Neuronal stem cell (in vitro differentiated cells): ENCODE results near the gene ZNF232. TPM values are rescaled to one million over a fixed set of nuclear protein-coding genes. Genes with fewer than 3 reads are reported as not detected.
"Not testable (repeated sequence)": the region's sequence is repeated elsewhere in the genome, so short reads cannot be mapped to it uniquely, and the experiment has no call there.

Experiments used
- DNase-seq: peaks from one replicate; pipeline ENCODE4 v3.0.0-alpha.2; 2013; ENCODE audit warnings: low spot score
- H2AFZ ChIP-seq: one replicate; pipeline ENCODE4 v1.6.1; 2013; ENCODE audit warnings: mild to moderate bottlenecking, low read length, inconsistent platforms
- H2AK5ac ChIP-seq: 2 replicates; pipeline ENCODE4 v1.6.1; 2013; ENCODE audit warnings: low read depth, mild to moderate bottlenecking, inconsistent platforms, low read length, moderate library complexity, mixed read lengths
- H2BK120ac ChIP-seq: 2 replicates; pipeline ENCODE4 v1.6.1; 2013; ENCODE audit warnings: low read depth, mild to moderate bottlenecking, inconsistent platforms, low read length, moderate library complexity, mixed read lengths
- H2BK12ac ChIP-seq: one replicate; pipeline ENCODE4 v1.6.1; 2013; ENCODE audit warnings: low read length, inconsistent platforms
- H2BK15ac ChIP-seq: 2 replicates; pipeline ENCODE4 v1.6.1; 2013; ENCODE audit warnings: mild to moderate bottlenecking, low read length, inconsistent platforms, mixed read lengths
- H2BK5ac ChIP-seq: one replicate; pipeline ENCODE4 v1.6.1; 2013; ENCODE audit warnings: inconsistent platforms, mild to moderate bottlenecking, low read length, moderate library complexity
- H3K14ac ChIP-seq: one replicate; pipeline ENCODE4 v1.6.1; 2013; ENCODE audit warnings: low read length, inconsistent platforms
- H3K18ac ChIP-seq: 2 replicates; pipeline ENCODE4 v1.6.1; 2013; ENCODE audit warnings: low read length, inconsistent platforms
- H3K23ac ChIP-seq: 2 replicates; pipeline ENCODE4 v1.6.1; 2013; ENCODE audit warnings: low read depth, mild to moderate bottlenecking, mixed read lengths, low read length, inconsistent platforms; ENCODE audit not compliant: poor library complexity
- H3K27ac ChIP-seq: replicated peaks from 3 replicates; pipeline ENCODE4 v1.5.1; 2013; ENCODE audit warnings: low read length, inconsistent platforms
- H3K27me3 ChIP-seq, 3 experiments: 2 replicates each; pipeline ENCODE4 v1.6.1; 2013; ENCODE audit warnings: low read length in 3 of 3, mild to moderate bottlenecking in 2 of 3, inconsistent platforms in 1 of 3, low read depth in 1 of 3, mixed read lengths in 1 of 3, moderate library complexity in 1 of 3; ENCODE audit not compliant: control insufficient read depth in 3 of 3, insufficient read depth in 3 of 3
- H3K36me3 ChIP-seq, 2 donors: replicated peaks in 1 of 2; 2 replicates each; pipeline ENCODE4 v1.6.1; 2013; ENCODE audit warnings: low read length in 2 of 2; ENCODE audit not compliant: control insufficient read depth in 2 of 2, insufficient read depth in 2 of 2
- H3K4ac ChIP-seq: 2 replicates; pipeline ENCODE4 v1.6.1; 2013; ENCODE audit warnings: inconsistent platforms, mild to moderate bottlenecking, low read length, moderate library complexity
- H3K4me1 ChIP-seq, 2 donors: 1 replicate in 1 of 2; 2 replicates in 1 of 2; pipeline ENCODE4 v1.6.1; 2013; ENCODE audit warnings: low read length in 2 of 2, low read depth in 1 of 2; ENCODE audit not compliant: control insufficient read depth in 2 of 2, insufficient read depth in 1 of 2
- H3K4me2 ChIP-seq: one replicate; pipeline ENCODE4 v1.6.1; 2013; ENCODE audit warnings: mild to moderate bottlenecking, low read length, inconsistent platforms; ENCODE audit not compliant: insufficient read depth, poor library complexity, severe bottlenecking
- H3K4me3 ChIP-seq, 2 donors: 2 replicates each; pipeline ENCODE4 v1.5.1; 2013; ENCODE audit warnings: low read length in 2 of 2, mild to moderate bottlenecking in 2 of 2, inconsistent platforms in 1 of 2, moderate library complexity in 1 of 2
- H3K79me1 ChIP-seq: one replicate; pipeline ENCODE4 v1.6.1; 2013; ENCODE audit warnings: low read depth, mild to moderate bottlenecking, inconsistent platforms, low read length, moderate library complexity
- H3K9ac ChIP-seq: one replicate; pipeline ENCODE4 v1.6.1; 2013; ENCODE audit warnings: mild to moderate bottlenecking, low read depth, low read length, inconsistent platforms; ENCODE audit not compliant: poor library complexity
- H3K9me3 ChIP-seq, 2 donors: replicated peaks in 1 of 2; 2 replicates each; pipeline versions ENCODE3 to v1.6.1; 2013; ENCODE audit warnings: low read length in 2 of 2, mild to moderate bottlenecking in 2 of 2, inconsistent platforms in 1 of 2, low read depth in 1 of 2, mixed read lengths in 1 of 2, moderate library complexity in 1 of 2; ENCODE audit not compliant: control insufficient read depth in 2 of 2, insufficient read depth in 1 of 2
- H4K8ac ChIP-seq: one replicate; pipeline ENCODE4 v1.6.1; 2013; ENCODE audit warnings: low read depth, mild to moderate bottlenecking, inconsistent platforms, low read length, moderate library complexity
- H4K91ac ChIP-seq: one replicate; pipeline ENCODE4 v1.6.1; 2013; ENCODE audit warnings: low read length, low read depth, mild to moderate bottlenecking, inconsistent platforms; ENCODE audit not compliant: poor library complexity
- whole genome bisulfite sequencing, 2 donors: extraction: QIAGEN DNeasy Blood & Tissue Kit; methylation state at CpG; one replicate each; pipeline ENCODE4 v1.1.7; 2013; ENCODE audit warnings: missing lambda C conversion rate in 2 of 2, mixed read lengths in 1 of 2; ENCODE audit not compliant: insufficient read length in 2 of 2, insufficient replicate concordance in 1 of 2; ENCODE audit errors: extremely low coverage in 2 of 2; 5-methylcytosine and 5-hydroxymethylcytosine counted together
- polyA plus RNA-seq, 2 experiments: library from polyadenylated mRNA; stranded (reverse); fragments of 200-250 nt; gene quantifications; one replicate each; pipeline ENCODE4 v1.2.3, GENCODE V29; 2013

ZNF232 gene
- polyA plus RNA-seq (2013, experiment 1 of 2) = 25.0 TPM
- polyA plus RNA-seq (2013, experiment 2 of 2) = 24.4 TPM

- Histone ChIP-seq H2AFZ (peak within 1 kb of the TSS; percentile 100), H4K91ac (peak within 1 kb of the TSS; percentile 65), H2BK12ac (no peak within 1 kb of the TSS), H3K18ac (peak within 1 kb of the TSS; percentile 99), H3K9me3 (peaks cover 16 to 42% of the 10 kb centered on the region in 2 donors), H2BK5ac (peak within 1 kb of the TSS; percentile 79), H3K9ac (peak within 1 kb of the TSS; percentile 98), H3K27ac (peak within 1 kb of the TSS; percentile 36), H3K4ac (no peak within 1 kb of the TSS), H3K36me3 (peaks cover 19 to 52% of the 10 kb centered on the region in 2 donors), H3K4me2 (peak within 1 kb of the TSS; percentile 90), H2BK15ac (no peak within 1 kb of the TSS), H4K8ac (no peak within 1 kb of the TSS), H3K14ac (peak within 1 kb of the TSS; percentile 11), H3K4me1 (peaks cover 0 to 3% of the 10 kb centered on the region in 2 donors), H3K23ac (peak within 1 kb of the TSS; percentile 92), H2BK120ac (no peak within 1 kb of the TSS), H3K27me3 (no peaks in the 10 kb centered on the region), H3K79me1 (peaks cover 7% of the 10 kb centered on the region), H3K4me3 (peak within 1 kb of the TSS; percentile 95 to 99), H2AK5ac (peak within 1 kb of the TSS; percentile 60)
- no CpG with 5 or more reads among the region's 69 CpGs for WGBS, 2 donors
- peak; percentile 91 for DNase-seq
These were observed at the start of gene ZNF232 for GRCh38 chr17:5111402-5112204. Gene ZNF232, minus strand, starts transcription at chr17:5111878. Its CDS starts 56 bp downstream, at chr17:5111822.

GRCh38 chr17:5160702-5161101 lies 49.0 kb upstream of the ZNF232 start:
- H3K4me3 ChIP-seq, DNase-seq, H3K23ac ChIP-seq, H4K91ac ChIP-seq, H3K18ac ChIP-seq, H2AFZ ChIP-seq, H3K27ac ChIP-seq, H3K4me1 ChIP-seq, H3K4ac ChIP-seq, H3K79me1 ChIP-seq, H3K14ac ChIP-seq, H3K36me3 ChIP-seq, H4K8ac ChIP-seq, H2BK120ac ChIP-seq, H2BK5ac ChIP-seq, H3K4me2 ChIP-seq, H3K9me3 ChIP-seq, H3K9ac ChIP-seq, H2AK5ac ChIP-seq, H3K27me3 ChIP-seq, H2BK12ac ChIP-seq, H2BK15ac ChIP-seq: not testable (repeated sequence)
- no CpG with 5 or more reads among the region's 1 CpG for WGBS, 2 donors

- not testable (repeated sequence) for H3K79me1 ChIP-seq, H2BK120ac ChIP-seq, H3K27ac ChIP-seq, H2AK5ac ChIP-seq, H3K18ac ChIP-seq, H3K4me2 ChIP-seq, H4K8ac ChIP-seq, H3K36me3 ChIP-seq, H3K27me3 ChIP-seq, DNase-seq, H2BK12ac ChIP-seq, H3K14ac ChIP-seq, H3K4me3 ChIP-seq, H2AFZ ChIP-seq, H3K9me3 ChIP-seq, H3K4me1 ChIP-seq, H2BK5ac ChIP-seq, H4K91ac ChIP-seq, H3K4ac ChIP-seq, H2BK15ac ChIP-seq, H3K9ac ChIP-seq, H3K23ac ChIP-seq
- no CpG with 5 or more reads among the region's 1 CpG for WGBS, 2 donors
These were observed 34.4 kb upstream of the ZNF232 start for GRCh38 chr17:5146122-5146521.

- not testable (repeated sequence) for H2AK5ac ChIP-seq, H3K14ac ChIP-seq, H3K4me2 ChIP-seq, H3K4me3 ChIP-seq, DNase-seq, H3K27me3 ChIP-seq, H2AFZ ChIP-seq, H3K23ac ChIP-seq, H3K4ac ChIP-seq, H2BK120ac ChIP-seq, H4K91ac ChIP-seq, H3K79me1 ChIP-seq, H3K9me3 ChIP-seq, H3K27ac ChIP-seq, H4K8ac ChIP-seq, H2BK5ac ChIP-seq, H3K9ac ChIP-seq, H3K36me3 ChIP-seq, H3K18ac ChIP-seq, H3K4me1 ChIP-seq, H2BK15ac ChIP-seq, H2BK12ac ChIP-seq
- WGBS, 2 donors = no CpG with 5 or more reads among the region's 18 CpGs
These were observed 31.2 kb upstream of the ZNF232 start for GRCh38 chr17:5142877-5143276.
